GM12878 (cell line): ENCODE data around the gene HOOK1. TPM values are rescaled to one million over a fixed set of nuclear protein-coding genes. Genes with fewer than 3 reads are reported as not detected.

Experiments
- ATAC-seq: fragments of 200-7000 bp; cut with Tn5 transposase; 3 replicates; pipeline ENCODE4 v1.9.1; 2020; ENCODE audit warnings: mild to moderate bottlenecking, moderate library complexity
- BruUV-seq: library from RNA; stranded (reverse); fragments of 400-500 nt; replicated peaks from 2 replicates; lab custom pipeline; 2021; lab: Mats Ljungman, UMichigan
- CTCF ChIA-PET: fragments of 300-600 bp; sonication (Branson Sonifier 250); formaldehyde crosslinking; extraction: SDS; loops from one replicate; lab custom pipeline; 2021; ENCODE audit warnings: inconsistent platforms; lab: Yijun Ruan, JAX
- POLR2A ChIA-PET: fragments of 350-600 bp; formaldehyde crosslinking; extraction: SDS; loops from one replicate; lab custom pipeline; 2021; ENCODE audit warnings: inconsistent platforms; lab: Charles Lee
- RAD21 ChIA-PET: fragments of 300-600 bp; sonication (Branson Sonifier 250); formaldehyde crosslinking; loops from one replicate; lab custom pipeline; 2023; ENCODE audit warnings: antibody characterized with exemption; ENCODE audit not compliant: unreplicated experiment; lab: Charles Lee
- SMC1A ChIA-PET: fragments of 300-600 bp; sonication (Branson Sonifier 250); formaldehyde crosslinking; loops from one replicate; lab custom pipeline; 2023; ENCODE audit not compliant: unreplicated experiment, uncharacterized antibody; lab: Charles Lee
- DNase-seq: peaks from one replicate; pipeline ENCODE4 v3.0.0-alpha.2; 2011; ENCODE audit warnings: low read depth, low spot score
- FAIRE-seq: peaks from 3 replicates; lab custom pipeline; 2011; peaks lifted over from hg19 to GRCh38; lab: Jason Lieb, UNC
- H2AFZ ChIP-seq: 2 replicates; pipeline ENCODE4 v1.6.0; 2011; ENCODE audit warnings: low read depth, low read length, control low read depth; ENCODE audit not compliant: control insufficient read depth
- H3K27ac ChIP-seq: 2 replicates; pipeline ENCODE4 v1.5.1; 2011; ENCODE audit warnings: control low read depth; ENCODE audit not compliant: control insufficient read depth, insufficient read depth
- H3K27me3 ChIP-seq, 2 experiments: replicated peaks in 1 of 2; 2 replicates each; pipeline versions ENCODE4 v1.6.0 to v1.6.1; 2011; ENCODE audit warnings: low read length in 1 of 2; ENCODE audit not compliant: control insufficient read depth in 2 of 2, insufficient read depth in 2 of 2
- H3K36me3 ChIP-seq, 2 experiments: 2 replicates each; pipeline ENCODE4 v1.5.1; 2011; ENCODE audit warnings: low read length in 1 of 2; ENCODE audit not compliant: control insufficient read depth in 2 of 2, insufficient read depth in 2 of 2
- H3K4me1 ChIP-seq: 2 replicates; pipeline ENCODE4 v1.6.1; 2011; ENCODE audit warnings: mild to moderate bottlenecking, low read length, moderate library complexity, mixed read lengths; ENCODE audit not compliant: control insufficient read depth, insufficient read depth
- H3K4me2 ChIP-seq: 2 replicates; pipeline ENCODE4 v1.6.0; 2011; ENCODE audit warnings: control low read depth; ENCODE audit not compliant: control insufficient read depth, insufficient read depth
- H3K4me3 ChIP-seq: fragments of 200-600 bp; sonication (generic); 2 replicates; pipeline ENCODE4 v1.5.1; 2016
- H3K79me2 ChIP-seq: 2 replicates; pipeline ENCODE4 v1.6.0; 2011; ENCODE audit warnings: low read length; ENCODE audit not compliant: control insufficient read depth, insufficient read depth
- H3K9ac ChIP-seq: 2 replicates; pipeline ENCODE4 v1.8.0; 2011; ENCODE audit warnings: low read length, control low read depth, mixed read lengths; ENCODE audit not compliant: control insufficient read depth, insufficient read depth
- H3K9me3 ChIP-seq: replicated peaks from 3 replicates; pipeline ENCODE4 v1.5.1; 2011; ENCODE audit warnings: mild to moderate bottlenecking, low read length; ENCODE audit not compliant: control insufficient read depth, insufficient read depth
- H4K20me1 ChIP-seq: 2 replicates; pipeline ENCODE4 v1.6.0; 2011; ENCODE audit not compliant: control insufficient read depth, insufficient read depth
- GABPA ChIP-seq: IDR thresholded peaks from 2 replicates; pipeline ENCODE4 v1.6.1; 2014; ENCODE audit warnings: antibody characterized with exemption, low read depth, mild to moderate bottlenecking, inconsistent platforms
- KAT2A ChIP-seq: conservative IDR thresholded peaks from 2 replicates; pipeline ENCODE4 v1.6.1; 2011; ENCODE audit warnings: low read depth, low read length; ENCODE audit not compliant: control insufficient read depth
- NBN ChIP-seq: fragments of 450-650 bp; IDR thresholded peaks from 2 replicates; pipeline ENCODE4 v1.6.1; 2016
- WGBS: methylation state at CpG from one replicate; pipeline ENCODE4 v1.1.6; 2016; ENCODE audit warnings: low lambda C conversion rate; ENCODE audit not compliant: insufficient replicate concordance, insufficient coverage; ENCODE audit errors: missing lambda C conversion rate; 5-methylcytosine and 5-hydroxymethylcytosine counted together
- in situ Hi-C: fragments of 300-500 bp; cut with MboI; formaldehyde crosslinking; loops from 9 replicates; pipeline ENCODE4 v1.14.3; 2018; ENCODE audit warnings: mixed read lengths
- intact Hi-C: fragments of 100-400 bp; cut with micrococcal nuclease; formaldehyde crosslinking; loops from one replicate; pipeline ENCODE4 v1.14.2; 2022; ENCODE audit not compliant: unreplicated experiment
- polyA plus RNA-seq, 11 experiments: library from polyadenylated mRNA; depleted of rRNA in 4 of 11; unstranded in 6 of 11; stranded (reverse) in 5 of 11; fragments of >200 nt; fragmentation: Nextera tagmentation in 4 of 11; fragmentation: Illumina TruSeq in 1 of 11; extraction: Ambion mirVana in 4 of 11; extraction: Trizol in 1 of 11; gene quantifications; 1 replicate in 1 of 11; 2 replicates in 10 of 11; pipeline versions ENCODE4 v1.2.1 to v1.2.3, GENCODE V29; 2011 to 2016; ENCODE audit warnings: inconsistent platforms in 2 of 11, missing spikeins in 2 of 11, low read depth in 1 of 11
- total RNA-seq, 4 experiments: library from RNA; depleted of rRNA in 3 of 4; stranded (reverse); fragments of >200 nt in 3 of 4; fragmentation: Illumina TruSeq in 1 of 4; extraction: Trizol in 1 of 4; gene quantifications; 2 replicates each; pipeline versions ENCODE4 v1.2.1 to v1.2.3, GENCODE V29; 2013 to 2021
- TF ChIP-seq, protein P1 (sequence below): IDR thresholded peaks from 2 replicates; pipeline ENCODE4 v1.6.1; 2011; ENCODE audit warnings: low read depth, low read length, improper control_type of control experiment, borderline replicate concordance
- TF ChIP-seq, protein P2 (sequence below), 3 experiments: IDR thresholded peaks in 2 of 3; conservative IDR thresholded peaks in 1 of 3; 2 replicates each; pipeline ENCODE4 v1.5.1; 2011; ENCODE audit warnings: low read depth in 3 of 3, low read length in 3 of 3, mild to moderate bottlenecking in 3 of 3, control low read depth in 2 of 3, moderate library complexity in 2 of 3, inconsistent platforms in 1 of 3, mixed read lengths in 1 of 3; ENCODE audit not compliant: control insufficient read depth in 2 of 3, insufficient read depth in 1 of 3; ENCODE audit errors: extremely low read depth in 1 of 3
- TF ChIP-seq, protein P3 (sequence below): fragments of 450-650 bp; conservative IDR thresholded peaks from 2 replicates; pipeline ENCODE4 v1.6.1; 2017; ENCODE audit warnings: mild to moderate bottlenecking, moderate library complexity

The HOOK1 gene
- total and polyA plus RNA-seq, 10 of the 15 experiments (the other 5 are each of a cell fraction or from before 2014, with no cell fraction given) = 1.4 to 15.4 (median 3.7) TPM

DNA sequence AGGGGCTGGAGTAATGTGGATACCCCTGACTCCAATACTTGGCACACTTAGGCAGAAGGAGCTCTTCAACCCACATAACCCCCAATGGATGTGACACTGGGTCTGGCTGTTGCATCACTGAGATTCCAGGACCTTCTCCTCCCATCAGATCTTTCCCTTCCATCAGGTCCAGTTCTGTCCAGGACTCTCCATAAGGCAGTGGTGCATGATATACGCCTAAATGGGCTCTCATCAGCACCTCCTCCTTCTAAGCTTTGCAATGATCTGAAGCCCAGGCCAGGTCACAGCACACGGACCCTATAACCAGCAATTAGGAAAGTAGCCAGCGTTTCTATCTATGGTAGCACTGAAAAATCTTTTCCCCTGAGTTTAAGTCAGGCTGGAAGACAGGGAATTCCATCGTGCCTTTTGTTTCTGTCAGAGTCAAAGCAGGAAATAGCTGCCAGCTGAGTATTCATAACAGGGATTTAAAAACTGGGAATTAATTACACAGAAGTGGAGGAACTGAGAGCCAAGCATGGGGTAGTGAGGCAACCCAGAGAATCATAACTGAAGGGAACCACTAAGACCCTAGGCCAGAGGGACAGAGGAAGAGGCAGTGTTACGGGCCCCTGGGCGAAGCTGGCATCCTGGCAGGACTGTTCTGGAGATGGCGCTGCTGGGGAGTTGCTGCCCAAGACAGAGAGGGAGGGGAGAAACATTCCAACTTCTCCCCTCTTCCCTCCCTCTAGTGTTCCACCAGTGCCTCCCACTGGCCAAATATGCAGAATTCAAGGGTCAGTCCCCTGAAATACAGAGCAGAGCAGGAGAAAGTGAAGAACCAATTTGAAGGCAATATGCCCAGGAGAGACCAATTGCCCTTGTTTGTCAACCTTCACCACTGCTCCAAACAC is 37.5 kb upstream of the HOOK1 start:
- in situ Hi-C loops (no loop called here), intact Hi-C loops (loop anchor here (5.0 kb wide), 1 partner anchor 170 kb away; no protein-coding TSS in a partner anchor)
- H3K27me3 ChIP-seq = no peaks in the 10 kb centered on the region
- H4K20me1 ChIP-seq = no peaks in the 10 kb centered on the region
- POLR2A ChIA-PET = no interaction called here
- H2AFZ ChIP-seq = no peak overlapping the region
- no peak for TF ChIP-seq NBN
- TF ChIP-seq, protein P1, sequence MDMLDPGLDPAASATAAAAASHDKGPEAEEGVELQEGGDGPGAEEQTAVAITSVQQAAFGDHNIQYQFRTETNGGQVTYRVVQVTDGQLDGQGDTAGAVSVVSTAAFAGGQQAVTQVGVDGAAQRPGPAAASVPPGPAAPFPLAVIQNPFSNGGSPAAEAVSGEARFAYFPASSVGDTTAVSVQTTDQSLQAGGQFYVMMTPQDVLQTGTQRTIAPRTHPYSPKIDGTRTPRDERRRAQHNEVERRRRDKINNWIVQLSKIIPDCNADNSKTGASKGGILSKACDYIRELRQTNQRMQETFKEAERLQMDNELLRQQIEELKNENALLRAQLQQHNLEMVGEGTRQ = no peak
- TF ChIP-seq, protein P2, sequence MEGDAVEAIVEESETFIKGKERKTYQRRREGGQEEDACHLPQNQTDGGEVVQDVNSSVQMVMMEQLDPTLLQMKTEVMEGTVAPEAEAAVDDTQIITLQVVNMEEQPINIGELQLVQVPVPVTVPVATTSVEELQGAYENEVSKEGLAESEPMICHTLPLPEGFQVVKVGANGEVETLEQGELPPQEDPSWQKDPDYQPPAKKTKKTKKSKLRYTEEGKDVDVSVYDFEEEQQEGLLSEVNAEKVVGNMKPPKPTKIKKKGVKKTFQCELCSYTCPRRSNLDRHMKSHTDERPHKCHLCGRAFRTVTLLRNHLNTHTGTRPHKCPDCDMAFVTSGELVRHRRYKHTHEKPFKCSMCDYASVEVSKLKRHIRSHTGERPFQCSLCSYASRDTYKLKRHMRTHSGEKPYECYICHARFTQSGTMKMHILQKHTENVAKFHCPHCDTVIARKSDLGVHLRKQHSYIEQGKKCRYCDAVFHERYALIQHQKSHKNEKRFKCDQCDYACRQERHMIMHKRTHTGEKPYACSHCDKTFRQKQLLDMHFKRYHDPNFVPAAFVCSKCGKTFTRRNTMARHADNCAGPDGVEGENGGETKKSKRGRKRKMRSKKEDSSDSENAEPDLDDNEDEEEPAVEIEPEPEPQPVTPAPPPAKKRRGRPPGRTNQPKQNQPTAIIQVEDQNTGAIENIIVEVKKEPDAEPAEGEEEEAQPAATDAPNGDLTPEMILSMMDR (IDR thresholded peaks at IDR 0.05 in 2 of 3, conservative IDR thresholded peaks at IDR 0.05 in 1 of 3; ENCODE audit: control insufficient read depth in 2 of 3, extremely low read depth in 1 of 3, insufficient read depth in 1 of 3, low read depth in 3 of 3, low read length in 3 of 3) = no peak
- TF ChIP-seq, protein P3, sequence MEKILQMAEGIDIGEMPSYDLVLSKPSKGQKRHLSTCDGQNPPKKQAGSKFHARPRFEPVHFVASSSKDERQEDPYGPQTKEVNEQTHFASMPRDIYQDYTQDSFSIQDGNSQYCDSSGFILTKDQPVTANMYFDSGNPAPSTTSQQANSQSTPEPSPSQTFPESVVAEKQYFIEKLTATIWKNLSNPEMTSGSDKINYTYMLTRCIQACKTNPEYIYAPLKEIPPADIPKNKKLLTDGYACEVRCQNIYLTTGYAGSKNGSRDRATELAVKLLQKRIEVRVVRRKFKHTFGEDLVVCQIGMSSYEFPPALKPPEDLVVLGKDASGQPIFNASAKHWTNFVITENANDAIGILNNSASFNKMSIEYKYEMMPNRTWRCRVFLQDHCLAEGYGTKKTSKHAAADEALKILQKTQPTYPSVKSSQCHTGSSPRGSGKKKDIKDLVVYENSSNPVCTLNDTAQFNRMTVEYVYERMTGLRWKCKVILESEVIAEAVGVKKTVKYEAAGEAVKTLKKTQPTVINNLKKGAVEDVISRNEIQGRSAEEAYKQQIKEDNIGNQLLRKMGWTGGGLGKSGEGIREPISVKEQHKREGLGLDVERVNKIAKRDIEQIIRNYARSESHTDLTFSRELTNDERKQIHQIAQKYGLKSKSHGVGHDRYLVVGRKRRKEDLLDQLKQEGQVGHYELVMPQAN = no peak
- no peak for TF ChIP-seq KAT2A
- TF ChIP-seq GABPA = no peak
- 32% methylated on average over 7 of the region's 7 CpGs for WGBS
- ATAC-seq = no peak
- H3K9me3 ChIP-seq = no peaks in the 10 kb centered on the region
- H3K79me2 ChIP-seq = no peaks in the 10 kb centered on the region
- CTCF ChIA-PET = interaction anchor here (1.3 to 1.6 kb wide), 2 partner anchors 16 to 78 kb away, joined by 5 read pairs; no protein-coding TSS in a partner anchor
- no peak overlapping the region for H3K4me2 ChIP-seq
- SMC1A ChIA-PET = interaction anchor here (0.8 to 1.6 kb wide), 2 partner anchors 10 to 18 kb away, joined by 4 to 5 read pairs; no protein-coding TSS in a partner anchor
- RAD21 ChIA-PET = no interaction called here
- H3K27ac ChIP-seq = no peak overlapping the region
- no peak for FAIRE-seq
- no peak overlapping the region for H3K9ac ChIP-seq
- no peak for DNase-seq
- H3K4me1 ChIP-seq = no peaks in the 10 kb centered on the region
- no TSS peak for BruUV-seq
- H3K4me3 ChIP-seq = no peak overlapping the region
- no peaks in the 10 kb centered on the region for H3K36me3 ChIP-seq
